Common myeloid progenitor, CD34-positive (primary cell): Measurements from ENCODE around the gene SYCE3.

Source experiments
- CTCF ChIA-PET: fragments of 350-600 bp; sonication (Branson Sonifier 250); formaldehyde crosslinking; loops from one replicate; lab custom pipeline; 2021; ENCODE audit warnings: antibody characterized with exemption; lab: Charles Lee
- POLR2A ChIA-PET: fragments of 350-600 bp; sonication (Branson Sonifier 250); formaldehyde crosslinking; loops from one replicate; lab custom pipeline; 2021; ENCODE audit warnings: antibody characterized with exemption; lab: Charles Lee
- DNase-seq, 3 donors: peaks; one replicate each; pipeline versions ENCODE4 v3.0.0 to v3.0.0-alpha.2; 2013
- H3K27ac ChIP-seq, 2 experiments: 1 replicate in 1 of 2; 2 replicates in 1 of 2; pipeline ENCODE4 v1.7.0; 2013; ENCODE audit warnings: inconsistent platforms in 2 of 2, low read length in 2 of 2, mild to moderate bottlenecking in 2 of 2, low read depth in 1 of 2, moderate library complexity in 1 of 2; ENCODE audit not compliant: severe bottlenecking in 2 of 2, insufficient read depth in 1 of 2, poor library complexity in 1 of 2
- H3K27me3 ChIP-seq, 5 experiments: replicated peaks in 2 of 5; 1 replicate in 3 of 5; 2 replicates in 2 of 5; pipeline versions ENCODE4 v1.6.1 to v1.7.0; 2013; ENCODE audit warnings: low read length in 4 of 5, mild to moderate bottlenecking in 2 of 5, moderate library complexity in 2 of 5, inconsistent platforms in 1 of 5; ENCODE audit not compliant: insufficient read depth in 5 of 5, control insufficient read depth in 4 of 5
- H3K36me3 ChIP-seq, 4 experiments: 1 replicate in 2 of 4; 2 replicates in 2 of 4; pipeline versions ENCODE4 v1.6.1 to v1.7.0; 2013; ENCODE audit warnings: low read length in 3 of 4, control low read depth in 1 of 4, mild to moderate bottlenecking in 1 of 4; ENCODE audit not compliant: control insufficient read depth in 4 of 4, insufficient read depth in 4 of 4
- H3K4me1 ChIP-seq, 4 experiments: 1 replicate in 3 of 4; 2 replicates in 1 of 4; pipeline versions ENCODE4 v1.6.1 to v1.7.1; 2013; ENCODE audit warnings: low read length in 3 of 4, mild to moderate bottlenecking in 3 of 4, control low read depth in 1 of 4, inconsistent platforms in 1 of 4, moderate library complexity in 1 of 4; ENCODE audit not compliant: control insufficient read depth in 4 of 4, insufficient read depth in 4 of 4; ENCODE audit errors: control extremely low read depth in 1 of 4
- H3K4me3 ChIP-seq, 7 experiments: 1 replicate in 4 of 7; 2 replicates in 3 of 7; pipeline versions ENCODE4 v1.5.1 to v1.7.0; 2013; ENCODE audit warnings: mild to moderate bottlenecking in 7 of 7, low read length in 6 of 7, moderate library complexity in 6 of 7, inconsistent platforms in 2 of 7, low read depth in 2 of 7, control low read depth in 1 of 7; ENCODE audit not compliant: insufficient read depth in 4 of 7, control insufficient read depth in 1 of 7; ENCODE audit errors: extremely low read depth in 1 of 7
- H3K9me3 ChIP-seq, 5 experiments: 1 replicate in 4 of 5; 2 replicates in 1 of 5; pipeline versions ENCODE4 v1.6.1 to v1.7.1; 2013; ENCODE audit warnings: low read length in 4 of 5, mild to moderate bottlenecking in 2 of 5, inconsistent platforms in 1 of 5, low read depth in 1 of 5, moderate library complexity in 1 of 5; ENCODE audit not compliant: control insufficient read depth in 4 of 5, insufficient read depth in 2 of 5; ENCODE audit errors: control extremely low read depth in 1 of 5
- WGBS: methylation state at CpG from one replicate; pipeline ENCODE4 v1.1.5; 2013; ENCODE audit not compliant: insufficient coverage; 5-methylcytosine and 5-hydroxymethylcytosine counted together

Gene SYCE3

DNA sequence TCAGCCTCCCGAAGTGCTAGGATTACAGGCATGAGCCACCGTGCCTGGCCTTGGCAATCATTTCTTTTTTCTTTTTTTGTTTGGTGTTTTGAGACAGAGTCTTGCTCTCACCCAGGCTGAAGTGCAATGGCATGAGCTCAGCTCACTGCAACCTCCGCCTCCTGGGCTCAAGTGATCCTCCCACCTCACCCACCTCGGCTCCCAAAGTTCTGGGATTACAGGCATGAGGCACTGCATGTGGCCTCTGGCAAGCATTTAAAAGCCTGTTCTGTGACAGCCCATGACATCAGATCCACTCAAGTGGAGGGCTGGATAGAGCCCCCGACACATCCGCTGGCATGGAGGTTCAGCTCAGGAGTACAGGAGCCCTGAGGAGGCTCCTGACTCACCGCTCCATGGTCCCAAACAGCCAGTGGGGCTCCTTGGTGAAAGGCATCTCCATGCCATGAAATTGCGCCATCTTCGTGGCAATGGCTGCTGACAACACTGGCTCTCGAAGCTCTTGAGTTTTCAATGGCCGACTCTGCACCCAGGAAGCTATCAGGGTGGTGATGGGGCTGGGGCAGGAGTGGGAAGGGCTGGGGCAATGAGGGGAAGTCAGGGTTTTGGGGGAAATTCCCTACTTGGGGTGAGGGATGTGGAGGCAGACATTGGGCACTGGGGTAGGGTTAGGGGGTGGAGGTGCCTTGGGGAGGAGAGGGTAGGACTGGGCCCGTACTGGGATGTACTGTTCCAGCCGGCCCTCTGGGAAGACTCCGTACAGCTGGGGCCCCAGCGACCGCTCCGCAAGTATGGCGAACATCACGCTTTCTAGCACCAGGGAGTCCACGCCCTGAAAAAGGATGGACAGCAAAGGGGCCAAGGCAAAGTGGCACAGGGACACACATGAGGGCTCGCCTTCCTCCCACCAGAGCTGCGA lies 18.6 kb upstream of the SYCE3 start:
- Histone ChIP-seq H3K27me3 (peaks cover 0 to 3% (median 0%) of the 10 kb centered on the region in 5 experiments), H3K27ac (peak overlapping the region in 1 of 2 experiments; percentile 92), H3K36me3 (peaks cover 0 to 37% (median 17%) of the 10 kb centered on the region in 4 experiments), H3K4me1 (peaks cover 0 to 41% (median 26%) of the 10 kb centered on the region in 4 experiments), H3K4me3 (peak overlapping the region; percentile 32 to 84 (median 79)), H3K9me3 (no peaks in the 10 kb centered on the region)
- ChIA-PET CTCF (interaction anchor here (0.5 to 1.9 kb wide), 5 partner anchors 10 to 80 kb away, joined by 3 to 4 read pairs (median 4); partner anchors contain the start of gene SYCE3), POLR2A (no interaction called here)
- DNase-seq = no peak
- WGBS = 94% methylated on average over 18 of the region's 22 CpGs

DNA sequence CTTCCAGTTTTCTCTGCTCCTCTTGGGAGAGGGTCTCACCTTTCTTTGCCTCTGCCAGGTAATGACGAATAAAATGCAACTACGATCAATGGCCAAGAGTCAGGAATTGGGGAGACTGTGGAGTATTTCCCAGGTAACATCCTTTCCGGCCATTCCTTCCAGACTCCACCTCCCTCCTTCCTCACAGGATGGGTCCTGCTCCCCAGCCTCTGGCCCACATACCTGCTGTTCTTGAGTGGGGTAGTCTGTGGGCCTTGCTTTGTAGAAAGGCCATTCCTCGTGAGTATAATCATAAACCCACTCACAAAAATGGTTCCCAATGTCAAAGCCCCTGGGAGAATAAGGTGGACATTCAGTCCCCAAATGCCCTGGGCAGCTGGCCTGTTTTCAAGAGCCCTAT lies 17.0 kb upstream of the SYCE3 start:
- POLR2A ChIA-PET = no interaction called here
- WGBS = 100% methylated on average over 1 of the region's 4 CpGs
- Histone ChIP-seq H3K4me1 (peaks cover 0 to 34% (median 26%) of the 10 kb centered on the region in 4 experiments), H3K27me3 (peaks cover 0 to 3% (median 0%) of the 10 kb centered on the region in 5 experiments), H3K4me3 (no peak overlapping the region), H3K36me3 (peaks cover 0 to 44% (median 17%) of the 10 kb centered on the region in 4 experiments), H3K9me3 (no peaks in the 10 kb centered on the region), H3K27ac (no peak overlapping the region)
- CTCF ChIA-PET = no interaction called here
- DNase-seq = no peak

DNA sequence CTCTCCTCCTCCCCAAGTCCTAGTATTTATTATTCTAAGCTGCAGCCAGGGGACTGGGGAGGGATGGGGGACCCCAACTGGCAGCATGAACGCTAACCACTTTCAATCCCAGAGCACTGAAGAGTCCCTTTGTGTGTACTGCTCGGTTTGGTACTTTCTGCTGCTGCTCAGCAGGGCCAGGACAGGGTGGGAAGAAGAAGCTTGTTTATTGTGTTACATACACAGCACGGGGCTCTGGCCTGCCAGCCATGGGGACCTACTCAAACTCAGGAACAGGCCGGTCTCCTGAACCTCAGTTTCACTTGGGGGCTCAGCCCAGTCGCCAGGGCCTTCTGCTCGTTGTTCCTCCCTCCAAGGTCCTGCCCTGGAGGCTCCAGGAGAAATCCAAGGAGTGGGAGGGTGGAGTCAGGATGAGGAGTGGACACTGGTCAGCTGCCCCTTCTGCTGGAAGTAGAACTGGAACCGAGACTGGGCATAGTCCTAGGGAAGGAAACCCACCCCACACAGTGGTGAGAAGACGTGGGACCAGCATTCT lies 16.1 kb upstream of the SYCE3 start:
- Histone ChIP-seq H3K4me1 (peaks cover 0 to 34% (median 26%) of the 10 kb centered on the region in 4 experiments), H3K4me3 (no peak overlapping the region), H3K36me3 (peaks cover 0 to 48% (median 20%) of the 10 kb centered on the region in 4 experiments), H3K27ac (no peak overlapping the region), H3K9me3 (no peaks in the 10 kb centered on the region), H3K27me3 (peaks cover 0 to 3% (median 0%) of the 10 kb centered on the region in 5 experiments)
- DNase-seq = no peak
- ChIA-PET CTCF (interaction anchor here (4.9 kb wide), 1 partner anchor 14 kb away, joined by 42 read pairs; the partner anchor contains the start of gene SYCE3), POLR2A (interaction anchor here (1.0 kb wide), 1 partner anchor 14 kb away, joined by 3 read pairs; no protein-coding TSS in a partner anchor)
- 100% methylated on average over 6 of the region's 8 CpGs for WGBS

DNA sequence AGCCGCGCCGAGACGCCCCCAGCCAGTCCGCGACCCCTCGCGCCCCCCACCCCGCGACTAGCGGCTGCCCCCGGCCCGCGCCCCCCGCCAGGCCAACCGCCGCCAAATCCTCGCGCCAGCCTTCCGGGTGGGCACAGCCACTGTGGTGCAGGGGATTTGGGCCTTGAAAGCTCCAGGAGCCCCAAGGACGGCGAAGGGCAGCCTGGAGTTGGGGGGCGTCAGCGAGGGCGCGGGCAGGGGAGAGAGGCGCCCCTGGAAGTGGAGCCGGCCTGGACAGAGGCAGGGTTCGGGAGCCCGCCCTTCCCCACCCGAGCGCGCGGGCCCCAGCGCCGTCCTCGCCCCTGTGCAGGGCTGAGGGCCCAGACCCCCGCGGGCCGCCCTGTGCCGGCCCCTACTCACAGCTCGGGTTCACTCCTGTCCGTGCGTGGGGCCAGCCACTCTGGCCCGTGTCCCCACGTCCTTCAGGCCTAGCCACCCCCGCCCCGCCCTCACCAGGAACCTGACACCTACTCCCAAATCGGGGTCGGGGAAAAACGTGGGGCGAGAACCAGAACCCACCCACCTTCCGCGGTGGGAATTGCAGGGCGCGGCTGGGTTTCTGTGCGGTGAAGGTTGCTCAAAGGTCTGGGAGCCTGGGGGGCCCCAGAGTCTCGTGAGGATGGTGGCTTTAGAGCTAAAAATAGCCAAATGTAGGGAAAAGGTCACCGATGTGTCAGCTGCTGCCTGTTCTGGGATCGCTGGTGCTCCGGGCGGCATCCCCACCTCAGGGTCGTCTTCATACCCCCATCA lies 15.5 kb upstream of the SYCE3 start, which contains the start of gene CPT1B:
TSS of gene CPT1B (minus strand) at position 441 of the 789 bp plus-strand sequence. CDS start 512 bp downstream, outside the sequence.
- H3K4me1 ChIP-seq = peaks cover 0 to 29% (median 19%) of the 10 kb centered on the region in 4 experiments
- no peak within 1 kb of the TSS for H3K27ac ChIP-seq
- no peak for DNase-seq
- CTCF ChIA-PET = interaction anchor here (1.4 to 4.9 kb wide), 3 partner anchors 14 to 53 kb away, joined by 3 to 42 read pairs (median 4); partner anchors contain the start of genes SCO2 and SYCE3
- peak within 1 kb of the TSS in 2 of 7 experiments; percentile 15 to 17 for H3K4me3 ChIP-seq
- no peaks in the 10 kb centered on the region for H3K9me3 ChIP-seq
- POLR2A ChIA-PET = interaction anchor here (0.6 to 1.0 kb wide), 2 partner anchors 14 to 15 kb away, joined by 3 to 6 read pairs; no protein-coding TSS in a partner anchor
- peaks cover 0 to 3% (median 0%) of the 10 kb centered on the region in 5 experiments for H3K27me3 ChIP-seq
- WGBS = 57% methylated on average over 40 of the region's 63 CpGs
- H3K36me3 ChIP-seq = peaks cover 0 to 54% (median 20%) of the 10 kb centered on the region in 4 experiments

DNA sequence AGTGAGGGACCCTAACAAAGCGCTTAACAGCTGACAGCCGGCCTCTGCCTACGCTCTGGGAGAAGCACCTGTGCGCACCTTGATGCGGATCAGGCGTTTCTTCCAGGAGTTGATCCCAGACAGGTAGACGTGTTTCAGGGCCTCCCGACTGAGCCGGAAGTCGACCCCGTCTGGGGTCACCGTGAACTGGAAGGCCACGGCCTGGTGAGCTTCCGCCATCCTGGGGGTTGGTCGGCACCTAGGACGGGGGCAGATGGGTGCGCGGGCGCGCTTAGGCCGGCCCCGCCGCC lies 14.9 kb upstream of the SYCE3 start:
- no peaks in the 10 kb centered on the region for H3K9me3 ChIP-seq
- H3K27ac ChIP-seq = no peak overlapping the region
- H3K36me3 ChIP-seq = peaks cover 0 to 59% (median 22%) of the 10 kb centered on the region in 4 experiments
- POLR2A ChIA-PET = no interaction called here
- DNase-seq = no peak
- WGBS = 60% methylated on average over 20 of the region's 23 CpGs
- CTCF ChIA-PET = interaction anchor here (1.2 to 4.9 kb wide), 6 partner anchors 13 to 52 kb away, joined by 3 to 42 read pairs (median 4); partner anchors contain the start of genes SCO2 and SYCE3
- H3K27me3 ChIP-seq = peaks cover 0 to 3% (median 0%) of the 10 kb centered on the region in 5 experiments
- peak overlapping the region in 2 of 7 experiments; percentile 15 to 17 for H3K4me3 ChIP-seq
- peaks cover 0 to 27% (median 17%) of the 10 kb centered on the region in 4 experiments for H3K4me1 ChIP-seq
